COR-L47 (cell line): ENCODE measurements around the gene GSG1L.

ENCODE experiments used
- DNase-seq: peaks from one replicate; lab custom pipeline; 2025; lab: John Stamatoyannopoulos, UW

The GSG1L gene

DNA sequence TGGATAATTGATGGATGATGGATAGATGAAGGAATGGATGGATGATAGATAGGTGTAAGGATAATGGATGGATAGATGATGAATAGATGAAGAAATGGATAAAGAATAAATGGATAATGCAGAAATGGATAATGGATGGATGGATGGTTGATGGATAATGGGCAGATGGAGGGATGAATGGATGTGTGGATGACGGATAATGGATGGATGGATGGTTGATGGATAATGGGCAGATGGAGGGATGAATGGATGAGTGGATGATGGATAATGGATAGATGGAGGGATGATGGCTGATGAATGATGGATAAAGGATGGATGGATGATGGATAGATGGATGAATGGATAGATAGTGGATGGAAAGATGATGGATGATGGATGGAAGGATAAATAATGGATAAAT is 274.4 kb downstream of the GSG1L start:
- no peak for DNase-seq

DNA sequence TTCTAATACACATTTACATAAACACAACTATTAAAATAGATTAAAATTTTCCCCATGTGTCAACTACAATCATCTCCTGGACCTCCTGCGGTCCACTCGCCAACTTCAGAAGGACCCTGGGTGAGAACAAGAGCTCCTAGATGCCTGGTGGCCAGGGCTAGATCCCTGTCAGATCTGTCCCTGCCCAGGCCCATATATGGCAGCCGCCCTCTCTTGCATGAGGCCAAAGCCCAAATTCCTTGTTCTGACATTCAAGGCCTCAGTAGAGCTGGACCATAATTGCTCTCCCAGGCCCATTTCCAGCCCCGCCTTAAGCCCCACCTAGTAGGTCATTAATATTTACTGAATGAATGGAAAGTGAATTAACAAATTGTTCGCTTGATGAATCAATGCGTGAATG is 275.8 kb downstream of the GSG1L start:
- no peak for DNase-seq

DNA sequence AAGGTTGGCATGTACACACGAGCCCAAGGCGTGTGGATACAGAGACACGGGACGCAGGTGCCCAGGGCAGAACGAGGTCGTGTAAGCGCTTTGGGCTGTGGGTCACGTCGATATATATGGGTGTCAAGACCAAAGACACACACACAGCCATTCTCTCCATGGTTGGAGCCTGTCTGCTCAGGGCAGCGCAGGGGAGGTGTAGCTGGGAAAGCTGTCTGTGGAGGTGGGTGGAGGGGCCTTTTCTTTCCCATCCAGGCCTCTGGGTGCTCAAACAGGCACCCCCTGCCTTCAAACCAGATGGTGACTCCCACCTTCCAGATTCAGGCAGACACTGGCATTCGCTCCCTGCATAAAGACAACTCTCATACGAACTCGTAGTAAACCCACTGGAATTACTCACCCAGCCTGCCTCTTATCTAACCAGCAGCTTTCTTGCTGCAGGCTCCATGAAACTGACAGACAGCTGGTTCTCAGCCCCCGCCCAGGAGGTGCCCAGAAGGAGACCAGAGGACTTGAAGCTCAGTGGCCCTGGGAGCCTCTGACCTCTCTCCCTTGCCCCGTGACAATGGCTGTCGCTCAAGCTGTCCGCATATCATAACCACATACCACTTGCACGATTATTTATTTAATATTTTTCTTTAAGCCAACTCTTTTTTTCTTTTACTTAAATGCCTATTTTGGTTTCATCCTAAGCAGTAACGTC is 276.4 kb downstream of the GSG1L start:
- DNase-seq, result no peak

DNA sequence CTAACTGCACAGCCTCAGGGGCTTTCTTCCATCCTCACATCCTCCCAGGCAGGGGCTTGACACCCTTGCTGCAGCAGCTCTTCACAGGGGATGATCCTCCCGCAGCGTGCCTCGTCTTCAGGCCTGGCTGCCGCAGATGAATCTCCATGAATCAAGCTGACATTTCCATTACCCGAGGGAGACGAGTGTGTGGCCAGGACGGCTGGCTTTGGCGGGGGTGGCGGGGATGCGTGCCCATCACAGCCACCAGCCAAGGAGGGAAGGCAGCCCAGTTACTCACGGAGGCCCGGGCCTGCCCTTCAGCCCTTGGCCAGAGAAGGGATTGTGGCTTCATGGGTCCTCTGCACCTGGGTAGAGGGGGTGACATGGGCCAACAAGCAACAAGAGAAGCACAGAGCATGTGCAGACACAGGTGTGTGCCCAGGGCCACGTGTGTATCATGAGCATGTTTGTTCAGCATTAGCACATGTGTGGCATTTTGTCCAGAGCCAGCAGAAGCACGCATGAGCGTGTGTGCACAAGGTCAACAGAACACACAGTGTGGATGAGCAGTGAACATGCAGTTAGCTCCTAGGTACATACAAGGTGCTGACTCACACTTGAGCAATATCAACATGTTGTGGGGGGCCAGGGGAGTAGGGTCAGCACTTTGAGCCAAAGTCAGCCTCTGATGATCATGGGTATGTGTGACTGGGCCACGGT is 277.1 kb downstream of the GSG1L start:
- DNase-seq, result no peak

- no peak for DNase-seq
Observed at GRCh38 chr16:27785307-27785678, 278.2 kb downstream of the GSG1L start.

DNA sequence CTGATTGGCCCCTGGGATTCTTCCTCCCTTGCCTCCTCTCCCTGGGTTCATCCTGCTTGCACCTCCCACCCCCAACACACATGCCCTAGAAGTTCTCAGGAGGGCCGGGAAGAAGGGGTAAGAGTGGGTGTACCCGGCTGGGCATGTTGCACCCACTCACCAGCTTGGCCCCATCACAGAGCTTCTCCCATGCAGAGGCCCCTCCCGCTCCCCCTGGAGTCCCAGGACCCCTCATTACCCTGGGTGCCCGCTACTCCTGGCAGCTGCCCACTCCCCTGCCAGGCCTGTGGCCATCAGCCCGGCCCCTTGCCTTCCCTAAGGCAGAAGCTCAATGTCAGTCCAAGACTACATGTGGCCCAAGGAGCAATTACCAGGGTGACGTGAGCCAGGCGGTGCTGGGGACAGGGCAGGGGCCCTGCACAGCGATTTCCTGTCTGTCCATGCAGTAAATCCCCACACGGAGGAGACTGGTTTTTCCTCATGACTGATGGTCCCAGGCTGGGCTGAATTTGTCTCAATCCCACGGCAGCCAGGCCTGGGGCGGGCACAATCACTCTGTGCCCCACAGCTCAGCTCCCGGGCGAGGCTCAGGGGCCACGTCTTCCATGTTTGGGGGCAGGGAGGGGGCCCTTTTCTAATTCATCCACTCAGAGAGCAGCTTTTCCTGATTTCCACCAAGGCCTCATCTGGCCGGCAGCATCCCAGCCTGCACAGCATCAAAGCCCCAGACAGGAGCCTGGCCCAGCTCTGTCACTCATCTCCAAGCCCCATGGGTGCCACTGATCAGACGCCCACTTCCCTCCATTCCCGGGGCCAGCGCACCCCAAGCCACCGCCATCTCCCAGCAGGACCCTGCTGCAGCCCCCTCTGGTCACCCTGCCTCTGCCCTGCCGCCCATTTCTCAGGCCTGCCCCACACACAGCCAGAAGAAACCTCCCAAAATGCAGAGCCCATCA is 278.9 kb downstream of the GSG1L start:
- DNase-seq, result no peak

DNA sequence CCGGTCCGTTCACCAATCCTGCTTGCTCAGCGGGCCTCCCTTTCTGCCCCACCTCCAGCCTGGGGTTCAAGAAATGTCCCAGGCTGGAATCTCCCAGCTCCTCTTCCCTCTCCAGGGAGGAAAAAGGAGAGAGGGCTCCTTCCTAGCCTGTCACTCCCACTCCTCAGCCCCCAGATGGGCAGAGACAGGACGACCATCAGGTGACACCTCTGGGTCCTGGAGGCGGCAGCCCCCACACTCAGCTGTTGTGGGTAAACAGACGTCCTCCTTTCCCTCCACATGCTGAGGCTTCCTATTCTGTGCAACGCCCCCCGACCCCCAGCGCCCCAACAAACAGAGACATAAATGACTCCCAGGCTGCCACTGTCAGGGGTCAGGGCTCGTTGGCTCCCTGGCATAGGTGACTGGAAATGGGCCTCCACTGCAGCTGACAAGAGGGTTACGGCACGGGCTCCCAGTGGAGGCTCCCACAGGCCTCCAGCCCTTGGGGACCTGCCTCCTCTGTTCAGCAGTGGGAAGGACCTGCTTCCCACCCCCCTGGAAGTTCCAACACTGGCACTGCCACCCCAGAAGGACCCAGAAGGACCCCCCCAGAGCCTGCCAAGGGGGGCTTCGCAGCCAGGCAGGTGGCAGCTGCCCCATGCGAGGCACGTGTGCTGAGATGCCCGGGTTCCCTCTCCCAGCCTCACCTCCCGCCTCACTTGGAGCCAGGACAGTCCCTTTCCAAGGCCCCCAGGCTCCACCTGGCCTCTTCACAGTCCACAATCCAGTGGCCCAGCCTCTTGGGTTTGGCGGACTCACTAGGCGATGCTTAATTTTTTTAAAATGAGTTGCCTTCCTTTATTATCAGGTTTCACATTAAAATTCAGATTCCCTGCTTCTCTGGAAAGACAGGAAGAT is 281.3 kb downstream of the GSG1L start:
- DNase-seq, result no peak

- DNase-seq, result no peak
Observed at GRCh38 chr16:27781195-27781524, 282.4 kb downstream of the GSG1L start.

- DNase-seq, result no peak
Observed at GRCh38 chr16:27780468-27781194, 282.9 kb downstream of the GSG1L start.

- no peak for DNase-seq
Observed at GRCh38 chr16:27779641-27780164, 283.8 kb downstream of the GSG1L start.

DNA sequence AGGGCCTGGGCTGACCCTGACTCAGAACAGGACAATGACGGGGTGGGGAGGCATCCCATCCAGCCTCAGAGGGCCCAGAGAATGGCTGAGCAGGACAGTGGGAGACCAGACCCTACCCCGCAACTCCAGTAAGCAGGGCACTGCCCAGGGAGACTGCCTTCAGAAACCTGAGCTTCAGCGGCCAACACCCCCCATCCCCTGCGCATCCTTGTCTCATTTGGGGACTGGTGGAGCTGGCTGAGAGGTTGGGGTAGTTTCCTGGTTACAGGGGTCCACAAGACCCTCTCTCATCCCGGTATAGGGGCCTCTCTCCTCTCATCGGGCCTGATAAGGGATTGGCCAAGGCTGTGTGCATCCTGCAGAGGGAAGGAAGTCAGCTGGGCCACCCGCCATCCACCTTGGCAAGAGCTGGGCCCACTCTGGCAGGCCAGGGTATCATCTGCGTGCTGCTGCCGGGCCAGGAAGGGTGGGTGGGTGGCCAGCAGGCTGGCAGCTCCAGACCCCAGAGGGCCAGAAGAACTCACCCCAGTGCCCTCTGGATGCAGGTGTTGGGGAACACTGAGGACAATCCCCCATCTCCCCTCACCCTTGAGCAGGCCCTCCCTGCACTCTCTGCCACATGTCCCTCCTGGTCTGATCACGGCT is 284.5 kb downstream of the GSG1L start:
- DNase-seq, result no peak

DNA sequence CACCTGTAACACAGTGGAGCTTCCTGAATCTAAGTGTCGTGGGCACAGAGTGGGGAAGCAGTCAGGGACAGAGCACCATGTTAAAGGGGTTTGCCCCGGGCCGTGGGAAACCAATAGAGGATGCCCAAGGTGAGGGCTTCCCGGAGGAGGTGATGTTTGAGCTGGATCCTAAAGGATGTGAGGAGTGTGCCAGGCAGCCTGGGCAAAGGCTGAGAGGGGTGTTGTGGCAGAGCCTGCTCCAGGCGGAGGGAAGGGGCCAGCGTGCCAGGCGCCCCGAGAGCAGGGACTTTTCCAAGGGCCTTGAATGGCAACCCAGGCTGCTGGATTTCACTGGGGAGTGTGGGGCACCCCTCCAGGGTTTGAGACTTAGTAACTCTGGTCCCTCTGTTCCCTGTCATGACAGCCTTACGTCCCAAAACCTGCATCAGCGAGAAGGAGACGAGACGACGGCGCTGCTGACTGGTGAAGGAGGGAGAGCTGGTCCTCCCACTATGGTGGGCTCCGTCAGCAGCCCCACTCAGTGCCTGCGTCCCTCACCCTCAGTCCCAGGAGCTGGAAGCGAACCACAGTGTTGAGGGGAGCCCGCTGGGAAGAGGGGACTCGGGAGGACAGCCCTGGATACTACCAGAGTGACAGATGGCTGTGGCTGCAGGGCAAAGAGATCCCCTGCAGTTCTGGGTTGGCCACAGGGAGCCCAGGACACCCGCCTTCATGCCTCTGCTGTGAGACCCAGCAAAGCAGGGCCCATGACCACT is 285.2 kb downstream of the GSG1L start:
- DNase-seq, result no peak

DNA sequence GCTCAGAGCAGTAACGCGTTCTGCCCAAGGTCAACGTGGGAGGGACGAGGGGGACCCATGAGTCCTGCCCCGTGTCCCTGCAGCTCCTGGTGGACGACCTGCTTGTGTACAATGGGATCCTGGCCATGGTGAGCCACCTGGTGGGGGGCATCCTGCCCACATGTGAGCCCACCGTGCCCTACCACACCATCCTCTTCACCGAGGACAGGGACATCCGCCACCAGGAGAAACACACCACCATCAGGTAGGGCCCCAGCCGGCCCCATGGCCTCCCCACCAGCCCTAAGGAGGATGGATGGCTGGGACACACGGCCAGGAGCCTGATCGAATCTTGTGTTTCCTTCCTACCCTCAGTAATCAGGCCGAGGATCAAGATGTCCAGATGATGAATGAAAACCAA is 286.0 kb downstream of the GSG1L start:
- DNase-seq, result no peak

GRCh38 chr16:27776556-27777225 is 286.8 kb downstream of the GSG1L start:
- no peak for DNase-seq

DNA sequence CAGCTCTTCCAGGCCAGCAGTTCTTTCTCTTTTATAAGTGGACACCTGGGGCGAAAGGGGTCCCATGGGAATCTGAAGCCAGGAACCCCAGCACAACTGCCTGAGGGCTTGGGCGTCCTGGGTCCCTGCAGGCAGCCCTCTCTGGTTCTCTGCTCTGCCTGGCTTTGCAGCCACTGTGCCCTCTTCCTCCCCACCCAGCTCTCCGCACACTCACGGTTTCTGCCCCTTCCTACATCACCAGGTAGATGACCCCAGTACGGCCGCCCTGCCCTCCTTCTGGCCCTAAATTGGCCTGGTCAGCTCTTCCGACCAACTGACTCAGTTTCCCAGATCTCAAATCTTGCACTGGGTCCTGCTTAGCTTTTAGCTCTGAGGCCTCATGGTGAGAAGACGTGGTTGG is 288.3 kb downstream of the GSG1L start:
- DNase-seq, result no peak

- DNase-seq, result no peak
Observed at GRCh38 chr16:27774779-27775178, 288.7 kb downstream of the GSG1L start.

DNA sequence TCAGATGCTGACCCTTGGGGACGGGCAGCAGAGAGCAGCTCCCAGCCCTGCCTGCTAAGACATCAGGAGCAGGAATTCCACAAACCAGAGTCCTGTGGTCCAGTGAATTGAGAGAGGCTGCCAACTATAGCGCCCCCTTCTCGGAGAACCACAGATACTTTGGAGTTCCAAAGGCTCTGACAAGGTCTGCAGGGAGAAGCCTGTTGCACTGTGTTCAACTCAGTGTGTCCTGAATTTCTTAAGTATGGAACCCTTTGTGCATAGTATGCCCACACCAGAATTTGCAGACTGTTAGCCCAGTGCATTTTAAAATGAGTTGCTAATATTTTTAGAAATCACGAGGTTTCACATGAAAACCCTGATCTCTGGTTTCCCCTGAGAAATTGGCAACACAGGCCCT is 290.2 kb downstream of the GSG1L start:
- no peak for DNase-seq

DNA sequence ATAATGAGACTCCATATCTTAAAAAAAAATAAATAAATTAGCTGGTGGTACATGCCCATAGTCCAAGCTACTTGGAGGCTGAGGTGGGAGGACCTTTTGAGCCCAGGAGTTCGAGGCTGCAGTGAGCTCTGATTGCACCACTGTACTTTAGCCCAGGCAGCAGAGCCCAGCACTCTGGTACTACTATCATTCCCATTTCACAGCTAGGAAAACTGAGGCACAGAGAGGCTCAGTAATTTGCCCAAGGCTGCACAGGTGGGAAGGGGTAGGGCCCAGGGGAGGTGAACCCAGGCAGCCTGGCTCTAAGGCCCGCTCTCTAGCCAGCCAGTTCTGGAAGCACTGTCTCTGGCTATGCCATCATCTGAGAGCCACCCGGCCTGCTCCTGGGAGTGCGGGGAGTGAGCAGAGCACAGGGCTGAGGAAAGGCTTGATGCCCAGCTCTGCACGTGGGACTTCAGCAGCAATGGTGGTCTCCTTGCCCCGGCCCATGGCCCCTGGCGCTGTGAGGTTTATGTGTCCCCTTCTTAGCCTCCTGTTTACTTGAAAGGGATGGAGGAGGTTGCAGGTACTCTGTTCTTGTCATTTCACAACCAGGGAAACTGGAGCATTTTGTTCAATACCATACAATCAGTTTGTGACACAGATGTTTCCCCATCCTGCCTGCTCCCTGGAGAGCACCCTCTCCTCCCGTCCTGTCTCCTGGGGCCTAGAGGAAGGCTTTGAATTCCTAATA is 291.3 kb downstream of the GSG1L start:
- no peak for DNase-seq
